ENCODE data around the gene FAM24B.
"Not testable (repeated sequence)": the region's sequence is repeated elsewhere in the genome, so short reads cannot be mapped to it uniquely, and the experiment has no call there.

DNA sequence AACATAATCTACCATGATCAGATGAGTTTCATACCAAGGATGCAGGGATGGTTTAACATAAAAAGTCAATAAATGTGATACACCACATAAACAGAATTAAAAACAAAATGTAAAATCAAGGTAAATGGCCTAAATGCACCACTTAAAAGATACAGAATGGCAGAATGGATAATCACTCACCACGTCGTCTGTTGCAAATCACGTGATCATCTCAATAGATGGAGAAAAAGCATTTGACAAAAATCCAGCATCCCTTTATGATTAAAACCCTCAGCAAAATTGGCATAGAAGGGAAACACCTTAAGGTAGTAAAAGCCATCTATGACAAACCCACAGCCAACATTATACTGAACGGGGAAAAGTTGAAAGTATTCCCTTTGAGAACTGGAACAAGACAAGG is 24.5 kb upstream of the FAM24B start:
- TF ChIP-seq, protein P1, sequence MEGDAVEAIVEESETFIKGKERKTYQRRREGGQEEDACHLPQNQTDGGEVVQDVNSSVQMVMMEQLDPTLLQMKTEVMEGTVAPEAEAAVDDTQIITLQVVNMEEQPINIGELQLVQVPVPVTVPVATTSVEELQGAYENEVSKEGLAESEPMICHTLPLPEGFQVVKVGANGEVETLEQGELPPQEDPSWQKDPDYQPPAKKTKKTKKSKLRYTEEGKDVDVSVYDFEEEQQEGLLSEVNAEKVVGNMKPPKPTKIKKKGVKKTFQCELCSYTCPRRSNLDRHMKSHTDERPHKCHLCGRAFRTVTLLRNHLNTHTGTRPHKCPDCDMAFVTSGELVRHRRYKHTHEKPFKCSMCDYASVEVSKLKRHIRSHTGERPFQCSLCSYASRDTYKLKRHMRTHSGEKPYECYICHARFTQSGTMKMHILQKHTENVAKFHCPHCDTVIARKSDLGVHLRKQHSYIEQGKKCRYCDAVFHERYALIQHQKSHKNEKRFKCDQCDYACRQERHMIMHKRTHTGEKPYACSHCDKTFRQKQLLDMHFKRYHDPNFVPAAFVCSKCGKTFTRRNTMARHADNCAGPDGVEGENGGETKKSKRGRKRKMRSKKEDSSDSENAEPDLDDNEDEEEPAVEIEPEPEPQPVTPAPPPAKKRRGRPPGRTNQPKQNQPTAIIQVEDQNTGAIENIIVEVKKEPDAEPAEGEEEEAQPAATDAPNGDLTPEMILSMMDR (IDR thresholded peaks at IDR 0.05), result not testable (repeated sequence)
- not testable (repeated sequence) for TF ChIP-seq POLR2A (IDR thresholded peaks at IDR 0.05)

Data from right lobe of liver (tissue), 4 donors.